ENCODE results near the gene OR2T35. TPM values are rescaled to one million over a fixed set of nuclear protein-coding genes. Genes with fewer than 3 reads are reported as not detected.
"Not testable (repeated sequence)": the region's sequence is repeated elsewhere in the genome, so short reads cannot be mapped to it uniquely, and the experiment has no call there.

The OR2T35 gene, protein sequence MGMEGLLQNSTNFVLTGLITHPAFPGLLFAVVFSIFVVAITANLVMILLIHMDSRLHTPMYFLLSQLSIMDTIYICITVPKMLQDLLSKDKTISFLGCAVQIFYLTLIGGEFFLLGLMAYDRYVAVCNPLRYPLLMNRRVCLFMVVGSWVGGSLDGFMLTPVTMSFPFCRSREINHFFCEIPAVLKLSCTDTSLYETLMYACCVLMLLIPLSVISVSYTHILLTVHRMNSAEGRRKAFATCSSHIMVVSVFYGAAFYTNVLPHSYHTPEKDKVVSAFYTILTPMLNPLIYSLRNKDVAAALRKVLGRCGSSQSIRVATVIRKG
- not detected for total RNA-seq

DNA sequence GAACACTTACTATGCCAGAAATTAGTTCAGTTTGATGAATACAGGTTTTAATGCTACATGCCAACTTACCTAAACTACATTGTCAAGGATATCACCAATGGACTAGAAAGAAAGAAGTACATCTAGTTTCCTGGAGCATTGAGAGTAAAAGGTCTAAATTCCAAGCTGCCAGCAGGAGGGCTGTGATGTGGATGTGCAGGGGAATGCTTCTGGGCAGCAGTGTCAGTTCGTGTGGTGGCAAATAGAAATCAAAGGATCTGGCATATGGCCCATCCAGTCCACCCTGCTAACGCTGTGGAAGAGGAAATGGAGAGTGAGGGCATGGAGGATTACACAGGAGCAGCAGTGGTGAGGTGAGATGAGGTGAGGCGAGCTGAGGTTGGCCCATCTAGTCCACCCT is at the start of gene OR2T35:
Gene OR2T35 (minus strand): TSS at position 101 of the 400 bp plus-strand sequence. CDS start 6,020 bp downstream, outside the sequence.
- H3K27ac ChIP-seq, result not testable (repeated sequence)

DNA sequence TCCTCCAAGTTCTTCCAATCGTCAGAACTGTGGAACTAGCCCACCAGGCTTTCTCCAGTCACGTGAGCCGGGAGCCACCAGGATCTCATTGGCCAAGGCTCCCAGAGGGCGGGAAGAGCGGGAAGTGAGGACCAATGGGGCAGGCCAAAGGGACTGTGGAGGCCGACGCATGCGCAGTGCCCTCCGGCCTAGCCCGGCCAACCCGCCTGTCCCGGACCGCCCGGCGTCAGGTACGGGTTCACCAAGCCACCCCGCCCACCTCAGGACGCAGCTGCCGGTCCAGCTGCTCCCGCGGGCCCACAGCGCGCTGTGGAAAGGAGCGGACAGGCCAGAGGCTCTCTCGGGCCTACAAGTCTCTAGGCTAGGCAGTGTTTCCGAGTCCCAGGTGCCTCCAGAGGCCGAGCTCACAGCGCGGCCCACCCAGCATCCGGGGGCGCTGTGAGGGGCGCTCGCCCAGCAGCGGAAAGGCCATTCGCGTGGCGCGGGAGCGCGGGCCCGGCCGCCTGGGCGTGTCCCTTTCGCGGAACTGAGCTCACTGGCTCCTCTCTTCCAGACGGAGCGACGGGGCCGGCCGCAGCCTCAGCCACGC is 46.6 kb upstream of the OR2T35 start:
- H3K9me3 ChIP-seq, result no peaks in the 10 kb centered on the region
- TF ChIP-seq, protein P1, sequence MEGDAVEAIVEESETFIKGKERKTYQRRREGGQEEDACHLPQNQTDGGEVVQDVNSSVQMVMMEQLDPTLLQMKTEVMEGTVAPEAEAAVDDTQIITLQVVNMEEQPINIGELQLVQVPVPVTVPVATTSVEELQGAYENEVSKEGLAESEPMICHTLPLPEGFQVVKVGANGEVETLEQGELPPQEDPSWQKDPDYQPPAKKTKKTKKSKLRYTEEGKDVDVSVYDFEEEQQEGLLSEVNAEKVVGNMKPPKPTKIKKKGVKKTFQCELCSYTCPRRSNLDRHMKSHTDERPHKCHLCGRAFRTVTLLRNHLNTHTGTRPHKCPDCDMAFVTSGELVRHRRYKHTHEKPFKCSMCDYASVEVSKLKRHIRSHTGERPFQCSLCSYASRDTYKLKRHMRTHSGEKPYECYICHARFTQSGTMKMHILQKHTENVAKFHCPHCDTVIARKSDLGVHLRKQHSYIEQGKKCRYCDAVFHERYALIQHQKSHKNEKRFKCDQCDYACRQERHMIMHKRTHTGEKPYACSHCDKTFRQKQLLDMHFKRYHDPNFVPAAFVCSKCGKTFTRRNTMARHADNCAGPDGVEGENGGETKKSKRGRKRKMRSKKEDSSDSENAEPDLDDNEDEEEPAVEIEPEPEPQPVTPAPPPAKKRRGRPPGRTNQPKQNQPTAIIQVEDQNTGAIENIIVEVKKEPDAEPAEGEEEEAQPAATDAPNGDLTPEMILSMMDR (IDR thresholded peaks at IDR 0.05), result no peak
- H3K36me3 ChIP-seq, result no peaks in the 10 kb centered on the region
- H3K4me1 ChIP-seq, result no peaks in the 10 kb centered on the region
- H3K4me3 ChIP-seq, result no peak overlapping the region
- no peak overlapping the region for H3K27ac ChIP-seq
- DNase-seq (ENCODE audit: low spot score), result no peak
- H3K27me3 ChIP-seq, result no peaks in the 10 kb centered on the region

More for the DNA sequence above, at the start of gene OR2T35:
- not testable (repeated sequence) for H3K4me3 ChIP-seq; H3K36me3 ChIP-seq; DNase-seq (ENCODE audit: low spot score); H3K9me3 ChIP-seq; H3K27me3 ChIP-seq; H3K4me1 ChIP-seq

DNA sequence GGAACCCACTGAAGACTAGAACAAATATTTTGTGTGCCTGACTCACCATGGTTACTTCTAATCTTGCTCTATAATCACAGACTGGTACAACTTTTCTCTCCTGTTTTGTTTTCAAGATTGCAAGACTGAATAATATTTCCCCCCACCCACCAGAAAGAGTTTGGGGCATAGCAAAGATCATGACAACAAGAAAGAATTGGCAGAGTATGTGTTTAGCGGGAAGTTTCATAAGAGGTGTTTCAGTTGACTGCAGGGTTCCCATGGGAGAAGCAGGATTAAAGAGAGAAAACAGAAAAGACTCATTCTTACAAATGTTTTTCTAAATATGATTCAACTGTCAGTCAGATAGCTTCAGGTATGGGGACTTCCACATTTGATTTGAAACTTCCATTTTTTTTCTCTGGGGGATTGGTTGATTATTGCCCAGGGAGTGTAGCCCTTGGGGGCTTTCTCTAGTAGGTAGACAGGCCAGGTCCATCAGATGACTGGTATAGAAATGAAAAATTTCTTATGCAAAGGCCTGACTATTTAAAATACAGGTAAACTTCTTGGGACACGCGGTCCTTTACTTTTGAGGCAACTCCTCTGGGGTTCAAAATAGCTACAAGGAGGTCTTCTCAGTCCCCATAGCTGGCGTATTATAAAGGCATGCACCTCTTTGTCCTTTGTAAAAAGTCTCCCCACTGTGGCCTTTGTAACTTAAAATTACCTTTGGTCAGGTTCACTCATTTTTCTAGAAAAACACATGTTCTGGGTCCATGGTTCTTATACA is 43.6 kb upstream of the OR2T35 start:
- H3K27ac ChIP-seq, result no peak overlapping the region
- H3K9me3 ChIP-seq, result no peaks in the 10 kb centered on the region
- H3K27me3 ChIP-seq, result no peaks in the 10 kb centered on the region
- TF ChIP-seq, protein P1 (IDR thresholded peaks at IDR 0.05), result no peak
- H3K4me1 ChIP-seq, result no peaks in the 10 kb centered on the region
- no peak for DNase-seq (ENCODE audit: low spot score)
- H3K36me3 ChIP-seq, result no peaks in the 10 kb centered on the region
- H3K4me3 ChIP-seq, result no peak overlapping the region

DNA sequence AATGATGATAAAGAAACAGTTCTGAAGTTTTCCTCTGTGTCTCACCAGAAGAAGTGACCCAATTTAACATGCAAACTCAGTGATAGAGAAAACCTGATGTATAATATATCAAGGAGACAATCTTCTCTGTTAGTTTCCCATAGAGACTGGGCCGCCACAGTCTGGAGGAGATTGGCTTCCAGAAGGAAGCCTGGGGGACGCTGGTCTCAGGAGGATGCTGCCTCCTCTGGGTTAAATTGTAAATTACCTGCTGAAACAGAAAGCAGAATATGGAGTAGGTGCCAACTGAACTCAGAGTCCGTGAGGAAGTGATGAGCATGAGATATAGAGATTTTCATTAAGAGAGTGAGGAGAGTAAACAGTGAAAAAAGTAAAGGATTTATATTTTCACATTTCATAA is 41.7 kb upstream of the OR2T35 start:
- Histone ChIP-seq H3K4me3 (no peak overlapping the region), H3K9me3 (no peaks in the 10 kb centered on the region), H3K4me1 (no peaks in the 10 kb centered on the region), H3K36me3 (no peaks in the 10 kb centered on the region), H3K27me3 (no peaks in the 10 kb centered on the region), H3K27ac (no peak overlapping the region)
- TF ChIP-seq, protein P1 (IDR thresholded peaks at IDR 0.05), result no peak
- no peak for DNase-seq (ENCODE audit: low spot score)

DNA sequence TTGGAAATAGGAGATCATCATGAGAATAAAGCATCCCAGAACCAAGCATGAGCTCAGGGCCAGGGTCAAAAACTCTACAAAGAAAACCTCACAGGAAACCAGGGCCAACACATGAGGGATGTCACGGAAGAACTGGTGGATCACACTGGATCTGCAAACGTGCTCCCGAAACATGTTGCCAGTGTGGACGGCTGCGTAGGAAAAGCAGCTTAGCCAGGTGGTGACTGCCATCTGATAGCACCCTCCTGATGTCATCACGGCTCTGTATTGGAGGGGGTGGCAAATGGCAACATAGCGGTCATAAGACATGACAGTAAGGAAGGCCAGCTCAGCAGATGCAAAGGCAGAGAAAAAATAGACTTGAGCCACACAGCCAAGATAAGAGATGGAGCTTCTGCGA is 36.6 kb upstream of the OR2T35 start:
- no peak for DNase-seq (ENCODE audit: low spot score)
- TF ChIP-seq, protein P1 (IDR thresholded peaks at IDR 0.05), result no peak

DNA sequence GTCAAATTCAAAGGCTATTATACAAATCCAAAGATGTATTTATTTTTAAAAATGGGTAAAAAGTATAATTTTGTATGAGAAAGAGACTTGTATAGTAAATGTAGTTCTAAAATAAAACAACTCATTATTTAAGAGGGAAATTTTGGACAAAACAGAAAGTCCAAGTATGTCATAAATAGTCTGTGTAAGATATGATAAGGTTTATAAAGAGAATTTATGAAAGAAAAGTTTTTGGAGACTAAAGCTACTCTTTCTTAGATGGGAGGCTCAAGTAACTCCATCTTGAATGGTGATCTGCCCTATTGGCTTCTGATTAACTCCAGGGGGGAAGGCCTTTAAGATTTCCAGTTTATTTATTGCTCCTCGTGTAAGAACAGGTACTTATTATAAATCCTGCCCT is 24.9 kb upstream of the OR2T35 start:
- H3K9me3 ChIP-seq, result peaks cover 0 to 8% of the 10 kb centered on the region in 2 donors
- H3K4me1 ChIP-seq, result no peaks in the 10 kb centered on the region
- H3K27me3 ChIP-seq, result no peaks in the 10 kb centered on the region
- no peak overlapping the region for H3K27ac ChIP-seq
- TF ChIP-seq, protein P1 (IDR thresholded peaks at IDR 0.05), result no peak
- no peaks in the 10 kb centered on the region for H3K36me3 ChIP-seq
- H3K4me3 ChIP-seq, result no peak overlapping the region
- DNase-seq (ENCODE audit: low spot score), result no peak

More for the DNA sequence above, 36.6 kb upstream of the OR2T35 start:
- no peaks in the 10 kb centered on the region for H3K36me3 ChIP-seq
- no peaks in the 10 kb centered on the region for H3K9me3 ChIP-seq
- no peak overlapping the region for H3K4me3 ChIP-seq
- no peaks in the 10 kb centered on the region for H3K4me1 ChIP-seq
- no peak overlapping the region for H3K27ac ChIP-seq
- no peaks in the 10 kb centered on the region for H3K27me3 ChIP-seq

DNA sequence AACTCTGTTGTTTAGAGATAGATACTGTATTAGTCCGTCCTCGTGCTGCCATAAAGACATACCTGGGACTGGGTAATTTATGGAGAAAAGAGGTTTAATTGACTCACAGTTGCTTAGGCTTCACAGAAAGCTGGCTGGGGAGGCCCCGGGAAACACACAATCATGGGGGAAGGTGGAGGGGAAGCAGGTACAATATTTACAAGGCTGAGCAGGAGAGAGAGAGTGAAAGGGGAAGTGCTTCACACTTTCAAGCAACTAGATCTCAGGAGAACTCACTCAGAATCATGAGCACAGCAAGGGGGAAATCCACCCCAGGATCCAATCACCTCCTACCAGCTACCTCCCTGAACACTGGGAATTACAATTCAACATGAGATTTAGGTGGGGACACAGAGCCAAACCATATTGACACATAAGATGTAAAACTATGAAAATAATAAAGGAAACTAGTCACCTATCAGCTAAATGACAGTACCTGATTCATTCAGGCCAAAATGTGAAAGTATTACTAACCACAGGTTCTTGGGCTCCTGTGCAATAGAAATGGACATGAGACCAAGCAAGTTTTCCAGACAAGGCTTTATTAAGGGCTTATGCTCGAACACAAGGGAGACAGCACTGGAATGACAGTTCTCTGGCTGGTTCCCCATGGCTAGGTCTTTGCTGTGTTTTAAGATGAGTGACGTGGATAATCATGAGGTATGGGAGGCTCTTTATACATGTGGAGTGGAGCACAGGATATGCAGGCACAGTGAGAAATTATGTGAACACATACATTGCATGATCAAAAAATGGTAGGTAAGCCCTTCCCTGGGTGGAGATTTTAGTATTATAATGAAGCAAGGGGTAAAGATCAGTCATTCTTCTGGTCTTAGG is 18.6 kb upstream of the OR2T35 start:
- not testable (repeated sequence) for H3K4me3 ChIP-seq; H3K36me3 ChIP-seq; DNase-seq (ENCODE audit: low spot score); H3K27ac ChIP-seq; H3K9me3 ChIP-seq; H3K4me1 ChIP-seq; H3K27me3 ChIP-seq

DNA sequence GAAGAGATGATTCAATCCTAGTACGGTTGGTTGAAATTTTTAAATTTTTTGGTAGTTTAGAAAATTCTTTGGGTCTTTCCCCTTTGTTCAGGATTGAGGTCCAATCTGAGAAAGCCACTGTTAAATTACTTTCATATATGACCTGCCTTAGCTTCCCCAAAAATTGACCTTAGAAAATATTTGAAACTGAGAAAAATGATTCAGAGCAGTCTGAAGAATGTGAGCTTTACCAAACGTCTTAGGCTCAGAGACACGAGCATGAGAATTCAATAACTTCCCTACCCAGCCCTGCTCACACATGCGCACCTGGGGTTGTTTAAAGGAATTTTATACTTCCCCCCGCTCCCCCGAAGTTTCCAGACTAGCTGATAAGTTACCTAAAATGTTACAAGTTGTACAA is 11.7 kb upstream of the OR2T35 start:
- not testable (repeated sequence) for H3K36me3 ChIP-seq; H3K4me3 ChIP-seq; H3K9me3 ChIP-seq; H3K27ac ChIP-seq; H3K27me3 ChIP-seq; H3K4me1 ChIP-seq; DNase-seq (ENCODE audit: low spot score)

Measured in right atrium auricular region (tissue), 2 donors.